AG04449 (cell line): ENCODE measurements around the gene JPH3.

Experiments
- CTCF ChIA-PET: fragments of 350-600 bp; formaldehyde crosslinking; extraction: SDS; loops from one replicate; lab custom pipeline; 2021; ENCODE audit warnings: antibody characterized with exemption; lab: Yijun Ruan, JAX
- POLR2A ChIA-PET: fragments of 400-600, 350-600 bp; formaldehyde crosslinking; extraction: SDS; loops from one replicate; lab custom pipeline; 2020; ENCODE audit warnings: antibody characterized with exemption, inconsistent platforms; lab: Yijun Ruan, JAX
- DNase-seq: peaks from one replicate; pipeline ENCODE4 v3.0.0-alpha.2; 2010; ENCODE audit warnings: low read depth, low spot score
- H3K4me3 ChIP-seq: 2 replicates; pipeline ENCODE4 v1.5.1; 2011; ENCODE audit warnings: low read depth, mild to moderate bottlenecking, control low read depth, low read length
- CTCF ChIP-seq: IDR thresholded peaks from one replicate; pipeline ENCODE4 v1.5.1; 2011; ENCODE audit warnings: mild to moderate bottlenecking, moderate library complexity, low read length, control low read depth, inconsistent platforms; ENCODE audit not compliant: insufficient read depth; ENCODE audit errors: missing control alignments

JPH3 gene

GRCh38 chr16:87667946-87668345 is 65.6 kb downstream of the JPH3 start:
- no peak overlapping the region for H3K4me3 ChIP-seq
- no peak for DNase-seq
- CTCF ChIA-PET = interaction anchor here (1.5 kb wide), 1 partner anchor 14 kb away, joined by 4 read pairs; no protein-coding TSS in a partner anchor
- no peak for TF ChIP-seq CTCF
- POLR2A ChIA-PET = no interaction called here

- H3K4me3 ChIP-seq = no peak overlapping the region
- no peak for TF ChIP-seq CTCF
- ChIA-PET CTCF (no interaction called here), POLR2A (no interaction called here)
- DNase-seq = no peak
Measured at GRCh38 chr16:87669672-87670071, 67.4 kb downstream of the JPH3 start.

GRCh38 chr16:87671221-87671620 is 68.9 kb downstream of the JPH3 start:
- TF ChIP-seq CTCF = no peak
- DNase-seq = no peak
- POLR2A ChIA-PET = no interaction called here
- no peak overlapping the region for H3K4me3 ChIP-seq
- CTCF ChIA-PET = no interaction called here

- POLR2A ChIA-PET = no interaction called here
- CTCF ChIA-PET = no interaction called here
- H3K4me3 ChIP-seq = no peak overlapping the region
- TF ChIP-seq CTCF = no peak
- DNase-seq = no peak
Measured at GRCh38 chr16:87671715-87672270, 69.5 kb downstream of the JPH3 start.

GRCh38 chr16:87674419-87674818 is 72.1 kb downstream of the JPH3 start:
- no peak for DNase-seq
- POLR2A ChIA-PET = no interaction called here
- no peak for TF ChIP-seq CTCF
- CTCF ChIA-PET = interaction anchor here (1.3 to 1.8 kb wide), 3 partner anchors 7 to 27 kb away, joined by 3 to 4 read pairs (median 3); no protein-coding TSS in a partner anchor
- H3K4me3 ChIP-seq = no peak overlapping the region

- TF ChIP-seq CTCF = no peak
- H3K4me3 ChIP-seq = no peak overlapping the region
- POLR2A ChIA-PET = no interaction called here
- CTCF ChIA-PET = interaction anchor here (1.1 kb wide), 1 partner anchor 30 kb away, joined by 3 read pairs; no protein-coding TSS in a partner anchor
- no peak for DNase-seq
Measured at GRCh38 chr16:87675111-87675719, 72.9 kb downstream of the JPH3 start.
